KOPT-K1 (cell line): ENCODE results near the gene IKZF1.

Experiments
- H3K27ac ChIP-seq: fragments of 200-600 bp; sonication (generic); 2 replicates; pipeline ENCODE4 v1.5.1; 2016; ENCODE audit warnings: antibody characterized with exemption, mild to moderate bottlenecking, low read depth, low read length; ENCODE audit not compliant: poor library complexity, severe bottlenecking
- H3K36me3 ChIP-seq: fragments of 200-600 bp; sonication (generic); 2 replicates; pipeline ENCODE4 v1.5.1; 2017; ENCODE audit warnings: antibody characterized with exemption, mild to moderate bottlenecking, low read length, moderate library complexity; ENCODE audit not compliant: insufficient read depth
- H3K9me3 ChIP-seq: fragments of 200-600 bp; sonication (generic); 2 replicates; pipeline ENCODE4 v1.5.1; 2017; ENCODE audit warnings: antibody characterized with exemption, low read length, mild to moderate bottlenecking; ENCODE audit not compliant: insufficient read depth, poor library complexity, severe bottlenecking

Gene IKZF1

GRCh38 chr7:50359258-50359994 lies 54.9 kb downstream of the IKZF1 start:
- peaks cover 80% of the 10 kb centered on the region for H3K36me3 ChIP-seq
- no peaks in the 10 kb centered on the region for H3K9me3 ChIP-seq
- H3K27ac ChIP-seq, result peak overlapping the region; percentile 99

DNA sequence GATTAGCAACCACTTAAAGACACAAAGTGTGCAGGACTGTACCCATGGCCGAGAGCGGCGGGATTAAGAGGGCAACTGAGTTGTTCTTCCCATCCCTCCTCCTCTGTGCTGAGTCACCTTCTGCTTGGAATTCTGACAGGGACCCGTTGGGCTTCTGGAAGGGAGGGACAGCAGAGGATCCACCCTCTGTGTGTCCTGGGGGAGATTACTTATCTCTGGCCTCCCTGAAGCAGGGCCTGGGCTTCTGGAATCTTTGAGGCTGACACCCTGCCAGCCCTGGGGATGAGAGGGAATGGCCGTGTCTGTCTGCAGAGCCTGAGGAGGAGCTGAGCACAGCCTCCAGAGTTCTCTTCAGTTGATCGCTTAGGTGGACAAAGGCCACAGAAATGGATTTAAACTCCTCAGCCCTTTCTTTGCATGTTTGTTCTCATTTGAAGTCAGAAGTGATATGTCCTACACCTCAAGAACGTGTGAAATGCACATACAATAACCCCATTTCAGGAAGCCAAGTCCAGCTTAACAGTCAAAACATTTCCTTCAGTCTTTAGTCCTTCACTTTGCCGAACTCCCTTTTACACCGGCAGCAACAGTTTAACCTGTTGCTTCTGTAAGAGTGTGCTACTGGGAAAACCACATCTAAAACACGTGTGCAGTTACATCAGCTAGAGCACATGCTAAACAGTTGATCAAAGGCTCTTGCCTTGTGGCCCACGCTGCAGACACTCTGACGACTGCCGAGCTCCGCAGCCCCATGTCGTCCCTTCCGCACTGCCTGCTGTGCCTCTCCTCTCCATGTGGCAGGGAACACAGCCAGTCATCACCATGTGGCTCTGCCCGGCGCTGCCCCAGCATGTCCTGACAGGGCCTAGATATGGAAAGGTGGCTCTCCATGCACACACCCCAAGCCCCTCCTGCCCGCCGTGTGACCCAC lies 55.7 kb downstream of the IKZF1 start:
- Histone ChIP-seq H3K36me3 (peaks cover 80% of the 10 kb centered on the region), H3K27ac (peak overlapping the region; percentile 99), H3K9me3 (no peaks in the 10 kb centered on the region)

- Histone ChIP-seq H3K36me3 (peaks cover 79% of the 10 kb centered on the region), H3K9me3 (no peaks in the 10 kb centered on the region), H3K27ac (peak overlapping the region; percentile 99)
Measured at GRCh38 chr7:50362142-50362541, 57.6 kb downstream of the IKZF1 start.

DNA sequence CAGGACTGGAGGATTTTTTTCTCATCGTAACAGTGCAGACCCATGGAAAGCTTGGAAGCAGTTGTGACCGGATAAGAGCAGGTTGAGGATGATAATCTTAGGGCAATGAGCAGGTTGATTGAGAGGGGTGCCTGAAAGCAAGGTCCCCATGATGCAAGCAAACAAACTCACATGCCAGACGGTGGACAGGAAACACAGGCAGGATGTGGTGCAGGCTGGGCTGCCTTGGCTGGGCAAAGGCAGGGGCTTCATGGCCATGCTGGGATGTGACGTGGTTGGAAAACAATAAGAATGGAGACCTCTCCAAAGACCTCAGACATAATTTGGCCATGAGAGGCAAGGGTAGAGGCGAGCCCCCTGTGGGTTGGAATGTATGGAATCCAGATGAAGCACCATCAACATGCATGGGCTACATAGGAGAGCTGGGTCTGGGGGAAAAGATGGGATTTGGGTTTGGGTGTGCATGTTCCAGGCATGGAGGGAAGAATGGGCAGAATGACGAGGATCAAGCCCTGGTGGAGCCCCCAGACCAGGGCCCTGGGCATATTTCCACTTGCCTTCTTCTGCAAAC lies 58.3 kb downstream of the IKZF1 start:
- peaks cover 79% of the 10 kb centered on the region for H3K36me3 ChIP-seq
- no peaks in the 10 kb centered on the region for H3K9me3 ChIP-seq
- peak overlapping the region; percentile 99 for H3K27ac ChIP-seq

DNA sequence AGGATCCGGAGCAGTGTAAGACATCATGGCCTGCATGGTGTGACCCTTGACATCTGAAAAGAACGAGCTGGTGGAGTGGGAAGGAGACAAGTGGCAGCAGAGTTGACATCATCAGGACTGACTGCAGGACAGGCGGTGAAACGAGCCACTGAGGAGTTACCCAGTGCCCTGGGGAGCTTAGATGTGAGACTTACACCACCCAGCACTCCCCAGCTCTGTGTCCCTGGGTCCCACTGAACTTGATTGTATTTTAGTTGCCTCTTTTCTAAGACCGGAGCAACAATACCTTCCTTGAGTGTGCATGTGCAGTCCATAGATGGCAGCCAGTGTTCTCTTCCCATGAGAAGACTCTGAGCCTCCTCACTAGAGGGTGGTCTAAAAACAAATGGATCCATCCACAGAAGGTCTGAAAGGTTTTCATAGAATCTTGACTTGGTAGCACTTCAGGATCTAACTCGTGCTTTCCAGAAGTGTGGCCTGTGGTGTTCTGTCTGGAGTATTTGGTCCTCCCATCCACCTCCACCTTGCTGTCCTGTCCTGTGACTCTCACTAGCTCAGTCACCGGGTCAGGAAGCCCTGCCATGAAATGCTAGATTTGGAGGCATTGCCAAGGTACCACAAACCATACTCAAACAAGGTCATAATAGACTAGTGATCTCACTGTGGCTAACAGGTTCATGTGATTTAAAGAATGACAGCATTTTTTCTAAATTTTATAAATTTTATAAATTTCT lies 59.0 kb downstream of the IKZF1 start:
- peaks cover 78% of the 10 kb centered on the region for H3K36me3 ChIP-seq
- H3K9me3 ChIP-seq, result no peaks in the 10 kb centered on the region
- peak overlapping the region; percentile 99 for H3K27ac ChIP-seq

DNA sequence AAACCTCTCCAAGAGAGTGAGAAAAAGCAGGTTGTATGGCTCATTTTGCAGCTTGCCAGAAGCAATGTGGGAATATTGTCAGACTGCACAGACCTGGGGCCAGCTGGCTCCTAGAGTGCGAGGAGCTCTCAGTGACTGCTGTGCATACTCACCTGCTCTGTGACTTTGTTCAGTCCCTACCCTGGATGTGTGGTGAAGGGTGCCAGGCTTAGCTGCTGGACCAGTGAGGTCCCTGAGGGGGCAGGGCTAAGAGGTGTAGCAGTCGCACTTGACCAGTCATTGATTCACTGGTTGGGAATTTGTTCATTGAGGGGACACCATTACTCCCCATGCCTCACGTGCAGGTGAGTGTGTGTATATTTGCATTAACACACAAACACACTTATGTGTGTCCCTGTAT lies 60.1 kb downstream of the IKZF1 start:
- H3K36me3 ChIP-seq, result peaks cover 77% of the 10 kb centered on the region
- H3K9me3 ChIP-seq, result peaks cover 5% of the 10 kb centered on the region
- H3K27ac ChIP-seq, result peak overlapping the region; percentile 99

GRCh38 chr7:50366311-50366710 lies 61.8 kb downstream of the IKZF1 start:
- peak overlapping the region; percentile 99 for H3K27ac ChIP-seq
- H3K36me3 ChIP-seq, result peaks cover 86% of the 10 kb centered on the region
- peaks cover 5% of the 10 kb centered on the region for H3K9me3 ChIP-seq

DNA sequence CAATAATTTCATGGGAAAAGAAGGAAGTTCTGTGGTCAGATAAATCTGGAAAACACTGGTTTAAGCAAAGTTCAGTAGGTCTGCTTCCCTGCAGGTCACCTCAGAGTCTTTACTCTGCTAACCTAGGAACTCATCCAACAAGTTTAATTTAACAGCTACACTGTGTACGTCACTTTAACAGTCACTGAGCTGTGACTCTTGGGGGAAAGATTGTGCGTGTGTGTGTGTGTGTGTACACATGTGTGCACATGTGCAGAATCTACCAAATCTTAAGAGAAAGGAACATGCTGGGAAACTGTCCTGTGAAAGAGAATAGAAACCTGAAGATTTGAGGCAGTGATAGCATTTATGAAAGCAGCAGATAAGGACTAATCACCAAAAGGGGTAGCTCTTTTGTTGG lies 62.6 kb downstream of the IKZF1 start:
- H3K36me3 ChIP-seq, result peaks cover 89% of the 10 kb centered on the region
- H3K27ac ChIP-seq, result peak overlapping the region; percentile 99
- peaks cover 5% of the 10 kb centered on the region for H3K9me3 ChIP-seq

- Histone ChIP-seq H3K36me3 (peaks cover 90% of the 10 kb centered on the region), H3K9me3 (peaks cover 5% of the 10 kb centered on the region), H3K27ac (peak overlapping the region; percentile 99)
Measured at GRCh38 chr7:50367570-50367969, 63.1 kb downstream of the IKZF1 start.

- Histone ChIP-seq H3K36me3 (peaks cover 90% of the 10 kb centered on the region), H3K27ac (peak overlapping the region; percentile 99), H3K9me3 (peaks cover 5% of the 10 kb centered on the region)
Measured at GRCh38 chr7:50368366-50368765, 63.9 kb downstream of the IKZF1 start.

- Histone ChIP-seq H3K9me3 (peaks cover 5% of the 10 kb centered on the region), H3K27ac (peak overlapping the region; percentile 99), H3K36me3 (peaks cover 95% of the 10 kb centered on the region)
Measured at GRCh38 chr7:50369143-50370026, 64.9 kb downstream of the IKZF1 start.

DNA sequence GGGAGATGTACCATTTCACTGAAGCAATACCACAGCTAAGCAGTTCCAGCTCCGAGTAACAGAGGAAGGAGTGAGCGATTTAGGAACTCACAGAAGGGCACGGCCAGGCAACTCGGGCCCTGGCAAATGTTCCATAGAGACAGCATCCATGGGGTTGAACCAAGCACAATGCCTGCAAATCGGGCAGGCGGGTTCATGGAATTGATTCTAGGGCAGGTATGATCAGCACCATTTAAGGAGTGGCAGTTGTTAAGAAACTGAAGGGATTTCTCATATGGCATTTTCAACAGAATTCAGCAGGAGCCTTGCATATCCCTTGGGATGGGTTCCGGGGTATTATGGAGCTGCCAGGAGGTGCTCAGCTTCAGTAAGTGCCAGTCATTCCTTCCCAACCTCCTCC lies 66.4 kb downstream of the IKZF1 start:
- Histone ChIP-seq H3K36me3 (peaks cover 94% of the 10 kb centered on the region), H3K9me3 (peaks cover 5% of the 10 kb centered on the region), H3K27ac (peak overlapping the region; percentile 48)

GRCh38 chr7:50371551-50372021 lies 67.1 kb downstream of the IKZF1 start:
- H3K27ac ChIP-seq, result peak overlapping the region; percentile 48
- peaks cover 5% of the 10 kb centered on the region for H3K9me3 ChIP-seq
- peaks cover 97% of the 10 kb centered on the region for H3K36me3 ChIP-seq

DNA sequence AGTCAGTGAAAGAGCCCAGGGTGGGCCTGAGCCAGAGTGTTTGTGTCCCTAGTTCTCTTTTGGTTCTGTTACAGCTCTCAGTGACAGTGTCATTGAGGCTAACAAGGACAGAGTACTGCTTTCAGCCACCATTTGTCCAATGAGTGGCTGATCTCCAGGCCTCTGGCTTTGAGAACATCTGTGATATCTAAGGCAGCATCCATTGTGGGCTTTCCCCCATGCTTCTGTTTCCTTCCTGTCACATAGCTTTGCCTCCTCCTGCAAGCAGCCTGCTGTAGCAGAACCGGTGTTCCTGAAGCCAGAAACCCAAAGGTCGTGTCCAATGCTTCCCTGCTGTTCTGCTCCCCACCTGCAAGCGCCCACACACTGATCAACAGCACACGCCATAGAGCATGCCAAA lies 68.4 kb downstream of the IKZF1 start:
- H3K9me3 ChIP-seq, result peaks cover 5% of the 10 kb centered on the region
- H3K27ac ChIP-seq, result peak overlapping the region; percentile 48
- H3K36me3 ChIP-seq, result peaks cover 97% of the 10 kb centered on the region
